ENCODE results near the gene RAB20.

Gene RAB20

DNA sequence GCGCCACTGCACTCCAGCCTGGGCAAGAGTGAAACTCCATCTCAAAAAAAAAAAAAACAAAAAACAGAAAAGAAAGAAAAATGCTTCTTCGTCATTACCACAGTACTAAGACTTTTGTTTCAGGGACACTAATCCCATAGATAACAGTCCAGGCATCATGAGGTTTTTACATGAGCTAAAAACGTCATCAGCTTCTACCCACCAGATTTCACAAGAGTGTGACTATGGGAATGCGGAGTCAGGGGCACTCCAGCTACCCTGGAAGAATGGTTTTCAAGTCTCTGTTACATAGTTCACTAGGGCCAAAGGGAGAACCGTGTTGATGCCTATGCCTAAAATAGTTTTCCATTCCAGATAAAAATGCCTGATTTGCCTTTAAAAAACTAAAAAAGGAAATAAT, 33.2 kb downstream of the RAB20 start:
- no peak for DNase-seq

DNA sequence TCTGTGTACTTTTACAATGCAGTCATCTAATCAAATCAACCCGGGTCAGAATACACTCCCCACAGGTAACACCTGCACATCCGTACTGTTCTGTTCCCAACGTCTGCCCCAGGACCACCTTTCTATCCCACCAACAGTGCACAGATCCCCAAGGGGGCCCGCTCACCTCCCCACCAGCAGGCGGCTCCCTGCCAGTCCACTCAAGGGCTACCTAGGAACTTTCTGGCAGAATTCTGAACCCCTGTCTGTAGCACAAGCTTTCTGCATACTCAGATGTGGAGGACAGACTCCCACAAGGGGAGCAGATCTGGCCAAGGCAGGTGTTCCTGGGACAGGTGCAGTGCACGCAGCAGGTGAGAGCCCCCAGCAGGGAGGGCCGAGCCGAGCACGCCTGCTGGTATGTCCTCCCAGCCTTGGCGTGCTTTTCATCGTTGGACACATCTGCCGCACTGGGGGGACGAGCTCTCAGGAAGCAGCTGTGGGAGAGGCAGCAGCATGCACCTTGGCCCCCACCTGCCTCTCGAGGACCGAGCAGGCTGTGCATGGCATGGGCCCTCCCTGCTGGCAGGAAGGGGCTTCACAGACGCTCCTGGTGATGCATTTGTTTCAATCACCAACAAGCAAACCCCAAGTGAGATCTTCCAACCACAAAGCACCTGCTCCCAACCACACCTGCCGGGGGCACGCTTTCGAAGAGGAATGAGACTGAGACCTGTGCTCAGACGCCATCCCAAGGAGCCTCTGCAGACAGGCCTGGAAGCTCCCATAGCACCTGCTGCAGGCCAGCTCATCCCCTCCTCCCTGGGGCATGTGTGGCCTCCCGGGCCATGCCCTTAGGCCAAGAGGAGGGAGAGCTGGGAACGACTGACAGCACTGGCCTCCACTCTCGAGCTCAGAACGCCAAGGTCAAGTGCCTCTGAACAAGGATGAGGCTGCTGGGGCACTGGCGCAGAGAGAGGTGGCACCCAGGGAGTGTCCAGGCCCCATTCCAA, 35.9 kb downstream of the RAB20 start:
- DNase-seq = no peak

DNA sequence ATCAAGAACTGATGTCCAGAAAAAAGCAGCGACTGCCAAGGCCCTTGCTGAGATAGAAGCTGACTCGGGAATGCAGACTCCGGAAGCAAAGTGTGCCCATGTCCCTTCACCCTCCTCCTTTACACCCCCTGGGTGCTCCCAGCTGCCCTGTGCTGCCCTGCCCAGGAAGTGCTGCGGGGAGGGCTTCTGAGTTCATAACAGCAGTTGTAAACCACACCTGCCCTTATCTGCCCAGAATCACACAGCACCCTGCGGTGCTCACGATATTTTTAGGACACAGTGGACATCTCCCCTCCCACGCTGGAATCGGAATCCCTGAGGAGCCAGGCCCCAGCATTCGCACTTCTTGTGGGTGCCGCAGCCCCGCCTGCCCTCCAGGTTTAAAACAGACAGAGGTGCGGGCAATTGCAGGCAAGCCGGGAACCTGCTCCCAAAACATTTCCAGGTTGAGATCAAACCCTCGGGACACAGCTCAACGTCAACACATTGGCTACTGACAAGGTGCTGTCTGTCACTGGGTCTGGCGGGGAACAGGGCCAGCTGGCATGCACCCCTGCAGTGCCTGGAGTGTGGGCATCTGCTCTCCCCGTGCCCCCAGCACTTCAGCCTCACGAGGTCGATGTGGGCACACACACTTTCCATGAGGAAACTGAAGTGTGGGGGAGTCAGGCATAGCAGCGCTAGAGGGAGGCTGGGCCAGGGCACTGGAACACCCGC, 36.8 kb downstream of the RAB20 start:
- DNase-seq = no peak

DNA sequence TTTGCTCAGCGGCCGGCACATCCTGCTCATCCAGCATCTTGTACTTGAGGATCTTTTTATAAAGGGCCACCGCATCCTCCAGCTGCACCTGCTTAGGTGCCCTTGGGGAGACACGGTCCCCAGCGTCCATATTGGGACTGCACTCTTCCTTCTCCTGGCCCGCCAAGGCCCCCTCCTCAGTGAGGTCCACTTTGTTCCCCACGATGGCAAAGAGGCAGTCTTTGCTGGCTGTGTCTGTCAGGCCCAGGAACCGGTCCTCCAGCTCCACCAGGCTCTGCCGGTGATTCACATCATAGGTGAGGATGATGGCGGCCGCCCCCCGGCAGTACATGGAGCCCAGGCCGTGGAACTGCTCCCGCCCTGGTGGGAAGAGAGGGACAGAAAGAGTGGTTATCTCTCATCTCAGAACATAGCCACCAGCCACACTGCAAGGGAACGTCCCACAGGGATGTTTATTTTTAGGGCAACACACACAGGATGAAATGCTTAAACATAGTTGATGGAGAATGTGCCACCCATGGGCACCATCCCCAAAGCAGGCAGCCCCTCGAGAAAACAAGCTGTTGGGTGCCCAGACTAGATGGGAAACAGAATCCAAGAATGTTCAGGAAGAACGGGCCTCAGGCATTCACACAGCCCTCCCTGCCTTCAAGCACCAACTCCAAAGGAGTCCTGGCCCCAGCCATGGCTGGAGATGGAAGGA, 37.5 kb downstream of the RAB20 start:
- no peak for DNase-seq

DNA sequence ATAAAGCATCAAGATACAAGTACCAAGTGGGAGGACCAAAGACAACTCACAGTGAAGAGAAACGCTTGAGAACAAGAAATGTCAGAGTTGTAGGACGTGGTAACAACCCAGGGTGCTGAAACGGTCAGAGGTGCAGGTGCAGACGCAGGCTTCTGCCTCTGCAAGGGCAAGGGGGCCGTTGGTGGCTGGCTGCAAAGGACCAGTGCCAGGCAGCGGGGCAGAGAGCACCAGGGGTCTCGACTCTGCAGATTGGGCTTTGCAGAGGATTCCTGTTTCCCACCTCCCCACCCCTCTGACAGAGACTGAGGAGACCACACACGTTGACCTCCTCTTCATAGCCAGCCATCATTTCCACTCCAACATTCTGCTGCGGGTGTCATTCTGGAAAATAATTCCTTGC, 38.3 kb downstream of the RAB20 start:
- no peak for DNase-seq

DNA sequence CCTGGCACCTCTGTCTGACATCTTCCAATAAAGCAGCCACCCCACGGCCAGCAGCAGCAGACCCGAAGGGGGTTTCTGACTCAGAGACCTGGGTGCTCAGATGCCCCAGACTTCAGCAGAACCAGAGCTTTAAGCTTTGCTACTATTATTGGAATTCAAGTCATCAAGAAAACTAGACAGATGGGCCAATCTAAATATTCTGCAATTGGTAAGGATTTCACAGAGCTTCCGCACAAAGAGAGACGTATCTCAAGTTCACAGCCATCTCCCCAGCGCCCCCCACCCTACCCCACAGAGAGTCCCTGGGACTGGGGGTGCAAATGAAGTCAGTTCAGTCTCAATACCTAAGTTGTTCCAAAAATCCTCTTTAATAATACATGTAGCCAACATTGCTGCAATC, 38.8 kb downstream of the RAB20 start:
- DNase-seq = no peak

DNA sequence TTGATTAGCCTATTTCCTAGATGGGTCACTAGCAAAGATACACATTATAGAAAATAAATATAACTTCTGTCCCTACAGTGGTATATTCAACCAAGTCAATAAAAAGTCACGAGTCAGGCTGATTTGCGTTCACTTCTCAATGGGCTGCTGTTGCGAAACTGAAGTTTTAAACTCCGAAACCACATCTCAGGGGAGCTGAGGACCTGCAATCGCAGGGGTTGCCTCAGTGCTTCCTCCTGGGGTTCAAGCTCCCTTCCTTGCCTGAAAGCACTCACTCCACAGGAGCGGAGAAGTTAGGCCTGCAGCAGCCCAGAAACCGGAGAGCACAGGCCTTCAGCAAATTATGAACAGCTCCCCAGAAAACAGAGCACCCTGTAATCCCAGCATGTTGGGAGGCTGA, 39.6 kb downstream of the RAB20 start:
- no peak for DNase-seq

DNA sequence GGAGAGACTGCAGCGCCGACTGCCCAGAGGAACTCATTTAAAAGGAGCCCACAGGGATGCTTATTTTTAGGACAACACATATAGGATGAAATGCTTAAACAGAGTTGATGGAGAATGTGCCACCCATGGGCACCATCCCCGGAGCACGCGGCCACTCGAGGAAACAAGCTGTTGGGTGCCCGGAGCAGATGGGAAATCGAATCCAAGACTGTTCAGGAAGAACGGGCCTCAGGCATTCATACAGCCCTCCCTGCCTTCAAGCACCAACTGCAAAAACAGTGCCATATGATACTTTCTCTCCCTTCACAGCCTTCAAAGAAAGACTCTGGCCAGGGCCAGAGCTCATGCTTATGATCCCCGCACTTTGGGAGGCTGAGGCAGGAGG, 40.2 kb downstream of the RAB20 start:
- DNase-seq = no peak

DNA sequence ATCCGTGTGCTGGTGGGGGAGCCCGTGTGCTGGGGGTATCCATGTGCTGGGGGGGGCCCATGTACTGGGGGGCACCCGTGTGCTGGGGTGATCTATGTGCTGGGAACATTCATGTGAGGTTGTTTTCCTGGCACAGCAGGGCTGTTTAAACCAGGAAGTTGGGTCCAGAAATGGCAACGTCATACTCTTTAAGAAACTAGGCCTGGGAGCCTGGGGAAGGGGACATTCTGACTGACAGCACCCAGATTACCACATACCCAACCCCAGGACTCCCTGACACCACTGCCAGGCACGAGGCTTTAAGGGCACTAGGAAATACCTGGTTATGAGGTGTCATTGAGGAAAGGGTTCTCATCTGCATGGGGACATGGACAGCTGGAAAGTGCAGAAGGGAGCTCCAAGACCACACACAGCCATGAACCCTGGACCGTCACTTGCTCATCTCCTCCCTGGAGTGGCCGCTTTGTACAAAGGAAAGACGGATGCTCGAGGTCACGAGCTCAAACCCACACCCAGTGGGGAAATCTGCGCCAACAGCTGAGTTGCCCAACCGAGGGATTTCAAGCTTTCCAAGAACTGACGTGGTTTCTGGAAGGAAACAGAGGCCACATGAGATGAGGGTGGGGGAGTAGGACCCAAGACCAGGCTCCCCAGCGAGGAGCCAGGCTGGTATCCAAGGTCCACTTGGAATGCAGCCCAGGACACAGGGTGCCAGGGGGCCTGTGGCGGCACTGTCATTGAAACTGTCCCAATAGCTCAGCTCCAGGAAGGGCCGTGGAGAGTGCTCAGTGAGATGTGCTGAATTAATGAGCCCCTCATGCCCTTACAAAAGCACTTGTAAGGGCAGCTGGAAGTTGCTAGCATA, 40.9 kb downstream of the RAB20 start:
- DNase-seq = no peak

DNA sequence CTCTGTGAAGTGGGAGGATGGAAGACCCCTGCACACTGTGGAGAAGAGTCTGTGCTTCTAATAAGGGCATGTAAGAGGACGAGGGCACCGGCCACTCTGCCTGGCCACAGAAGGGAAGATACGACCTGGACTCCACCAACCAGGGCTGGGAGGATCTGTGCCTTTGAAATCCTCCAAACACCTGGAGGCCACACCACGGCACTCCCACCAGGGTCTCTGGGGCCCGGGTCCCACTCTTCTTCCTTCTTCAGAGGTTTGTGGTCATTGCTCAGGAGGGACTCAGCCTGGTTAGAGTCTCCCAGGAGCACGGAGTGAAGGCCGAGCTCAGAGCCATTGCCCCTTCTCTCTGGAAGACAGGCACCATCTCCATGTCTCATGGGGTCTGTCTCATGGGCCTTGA, 42.0 kb downstream of the RAB20 start:
- DNase-seq = no peak

DNA sequence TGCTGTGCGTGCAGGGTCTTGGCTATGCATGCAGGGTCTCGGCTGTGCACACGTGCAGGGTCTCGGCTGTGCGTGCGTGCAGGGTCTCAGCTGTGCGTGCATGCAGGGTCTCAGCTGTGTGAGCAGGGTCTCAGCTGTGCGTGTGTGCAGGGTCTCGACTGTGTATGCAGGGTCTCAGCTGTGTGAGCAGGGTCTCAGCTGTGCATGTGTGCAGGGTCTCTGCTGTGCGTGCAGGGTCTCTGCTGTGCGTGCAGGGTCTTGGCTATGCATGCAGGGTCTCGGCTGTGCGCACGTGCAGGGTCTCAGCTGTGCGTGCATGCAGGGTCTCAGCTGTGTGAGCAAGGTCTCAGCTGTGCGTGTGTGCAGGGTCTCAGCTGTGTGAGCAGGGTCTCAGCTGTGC, 42.5 kb downstream of the RAB20 start:
- no peak for DNase-seq

DNA sequence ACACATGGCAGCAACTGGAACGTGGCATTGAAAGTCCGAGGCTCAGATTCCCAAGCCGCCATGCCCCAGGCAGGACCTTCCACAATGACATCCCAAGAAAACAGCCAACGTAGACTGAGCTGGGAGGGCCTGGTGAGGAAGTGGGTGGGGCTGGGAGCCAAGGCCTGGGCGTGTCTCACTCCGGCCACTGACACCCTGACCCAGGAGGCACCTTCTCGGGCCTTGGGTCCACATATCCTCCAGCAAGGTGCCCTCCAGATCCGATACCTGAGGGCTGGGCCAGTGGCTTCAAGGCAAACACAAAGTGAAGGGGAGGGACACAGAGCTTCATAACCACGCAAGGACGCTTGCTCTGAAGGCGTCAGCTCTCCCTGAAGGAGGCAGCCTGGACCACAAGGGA, 43.0 kb downstream of the RAB20 start:
- no peak for DNase-seq

DNA sequence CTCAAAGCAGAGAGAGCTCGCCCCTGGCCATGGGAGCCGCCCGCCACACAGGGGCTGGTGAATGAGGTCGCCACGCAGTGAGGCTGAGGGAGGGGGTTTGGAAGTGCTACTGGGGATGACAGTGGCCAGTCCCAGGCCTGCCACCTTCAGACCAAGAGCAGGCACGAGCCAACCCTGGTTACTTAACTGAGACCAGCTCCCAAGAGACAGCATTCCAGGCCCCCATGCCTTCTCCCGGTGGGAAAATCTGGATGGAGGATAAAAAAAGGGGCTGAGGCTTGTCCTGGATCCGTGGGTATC, 43.3 kb downstream of the RAB20 start:
- no peak for DNase-seq

DNA sequence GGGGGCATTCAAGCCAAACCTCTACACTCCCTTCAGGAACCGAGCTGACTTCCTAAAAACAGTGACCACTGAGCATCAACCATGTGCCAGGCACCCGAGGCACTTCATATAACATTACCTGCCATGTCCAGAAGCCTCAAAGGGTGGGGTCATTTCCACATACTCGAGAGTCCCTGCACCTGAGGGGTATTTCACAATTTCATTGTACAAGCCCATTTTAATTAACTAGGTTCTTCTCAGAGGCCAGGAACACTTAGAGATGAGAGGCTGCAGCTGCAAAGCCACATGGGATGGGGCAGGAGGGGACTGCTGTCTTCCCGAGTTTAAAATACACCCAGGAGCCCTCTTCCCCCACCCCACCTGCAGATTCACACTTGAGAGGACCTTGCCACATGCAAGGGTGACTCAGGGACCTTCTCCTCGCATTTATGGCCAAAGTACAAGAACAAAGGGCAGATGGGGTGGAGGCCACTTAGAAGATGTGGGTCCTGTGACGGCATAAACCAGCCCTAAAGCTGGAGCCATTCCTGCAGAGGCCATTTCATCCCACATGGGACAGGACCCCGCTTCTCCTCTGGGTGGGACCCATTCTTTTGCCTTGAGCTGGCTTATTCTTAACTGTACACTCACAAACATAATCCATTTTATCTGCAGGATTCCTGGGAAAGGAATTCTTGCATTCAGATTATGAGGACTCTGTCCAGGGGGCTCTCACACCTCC, 43.9 kb downstream of the RAB20 start:
- no peak for DNase-seq

DNA sequence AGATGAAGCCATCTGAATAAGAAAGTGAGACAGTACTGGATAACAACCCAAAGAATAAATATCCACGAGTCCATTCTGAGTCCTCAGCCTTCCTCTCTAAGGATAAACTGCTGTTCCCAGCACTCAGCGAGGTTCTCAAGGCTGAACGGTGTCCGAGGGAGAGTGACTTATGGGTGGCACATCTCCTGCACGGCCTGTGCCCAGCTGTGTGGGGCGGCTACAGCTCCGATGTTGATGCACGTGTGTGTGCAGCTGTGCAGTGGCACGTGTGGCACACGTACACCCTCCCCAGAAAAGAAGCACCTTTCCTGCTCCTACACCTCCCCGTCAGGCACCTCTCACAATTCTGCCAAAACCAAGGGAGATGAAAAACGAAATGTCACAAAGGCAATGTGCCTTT, 45.0 kb downstream of the RAB20 start:
- DNase-seq = no peak

DNA sequence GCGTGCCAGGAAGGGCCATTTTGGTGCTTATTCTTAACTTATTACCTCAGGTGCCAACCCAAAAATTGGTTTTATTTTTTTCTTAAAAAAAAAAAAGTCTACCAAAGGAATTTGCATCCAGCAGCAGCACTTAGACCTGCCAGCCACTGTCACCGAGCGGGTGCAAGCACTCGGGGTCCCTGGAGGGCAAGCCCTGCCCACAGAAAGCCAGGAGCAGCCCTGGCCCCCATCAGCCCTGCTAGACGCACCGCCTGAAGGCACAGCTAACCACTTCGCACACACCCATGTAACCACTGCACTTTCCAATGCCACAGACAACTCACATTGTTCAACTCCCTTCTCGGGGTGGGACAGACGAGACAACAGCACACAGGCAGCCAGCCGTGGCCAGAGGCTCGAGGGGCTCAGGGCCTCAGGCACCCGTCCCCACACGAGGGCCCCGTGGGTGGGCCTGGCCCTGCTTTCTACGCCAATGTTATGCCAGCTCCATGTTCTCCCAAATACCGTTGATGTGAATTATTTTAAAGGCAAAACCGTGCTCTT, 49.3 kb downstream of the RAB20 start:
- DNase-seq = no peak

DNA sequence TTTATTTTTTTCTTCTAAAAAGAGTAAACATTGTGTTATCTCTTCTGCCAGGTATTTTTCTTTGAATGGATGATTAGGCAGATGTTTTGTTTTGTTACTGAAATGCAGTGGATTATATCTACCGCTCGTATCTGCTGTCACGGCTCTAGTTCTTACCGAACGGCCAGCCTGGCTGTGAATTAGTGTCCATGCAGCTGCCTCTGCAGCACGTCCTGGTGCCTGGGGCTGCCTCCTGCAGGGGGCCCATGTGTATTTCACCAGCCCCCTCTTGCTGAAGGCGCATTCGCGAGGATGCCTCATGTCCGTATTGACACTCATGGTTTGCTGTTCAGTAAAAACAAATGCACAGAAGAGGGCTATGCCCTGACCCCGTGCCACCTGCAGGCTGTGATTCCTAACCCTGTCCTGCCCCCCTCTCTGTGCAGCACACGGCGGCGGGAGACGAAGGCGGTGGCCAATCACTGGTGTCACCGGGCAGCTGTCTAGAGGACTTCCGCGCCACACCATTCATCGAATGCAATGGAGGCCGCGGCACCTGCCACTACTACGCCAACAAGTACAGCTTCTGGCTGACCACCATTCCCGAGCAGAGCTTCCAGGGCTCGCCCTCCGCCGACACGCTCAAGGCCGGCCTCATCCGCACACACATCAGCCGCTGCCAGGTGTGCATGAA, 49.9 kb downstream of the RAB20 start:
- no peak for DNase-seq

DNA sequence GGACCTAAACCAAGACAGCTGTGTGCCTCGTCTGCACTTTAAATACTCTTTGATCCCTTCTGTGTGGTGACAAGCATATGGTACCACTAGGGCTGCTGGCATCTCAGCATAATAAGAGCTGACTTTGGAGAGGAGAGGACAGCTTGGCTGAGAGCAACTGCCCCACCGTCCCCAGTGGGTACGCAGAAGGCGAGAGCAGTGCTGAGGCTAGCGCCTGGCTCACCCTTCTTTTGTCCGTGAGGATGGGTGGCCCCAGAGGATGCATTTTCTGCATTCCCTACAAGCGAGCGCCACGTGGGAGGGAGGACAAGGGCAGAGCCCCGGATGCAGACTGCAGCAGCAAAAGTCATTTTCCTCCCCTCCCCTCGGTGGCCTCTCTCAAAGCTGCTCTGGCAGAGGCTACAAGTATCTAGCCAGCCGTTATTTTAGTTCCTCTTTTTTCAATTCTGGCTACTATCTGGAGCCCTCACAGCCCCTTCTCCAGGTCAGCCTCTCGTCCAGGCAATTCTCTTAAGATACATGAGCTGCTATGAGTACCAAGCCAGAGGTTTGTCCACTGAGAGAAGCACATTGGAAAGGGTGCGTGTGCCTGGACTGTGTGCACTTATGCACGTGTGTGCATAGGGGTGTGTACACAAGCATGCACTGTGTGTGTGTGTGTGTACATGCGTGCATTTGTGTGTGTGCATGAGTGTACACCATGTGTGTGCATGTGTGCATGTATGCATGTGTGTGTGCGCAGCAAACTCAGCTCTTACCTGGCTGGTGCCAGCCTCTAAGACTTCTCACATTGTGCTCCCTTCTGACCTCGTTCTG, 51.3 kb downstream of the RAB20 start:
- DNase-seq = no peak

DNA sequence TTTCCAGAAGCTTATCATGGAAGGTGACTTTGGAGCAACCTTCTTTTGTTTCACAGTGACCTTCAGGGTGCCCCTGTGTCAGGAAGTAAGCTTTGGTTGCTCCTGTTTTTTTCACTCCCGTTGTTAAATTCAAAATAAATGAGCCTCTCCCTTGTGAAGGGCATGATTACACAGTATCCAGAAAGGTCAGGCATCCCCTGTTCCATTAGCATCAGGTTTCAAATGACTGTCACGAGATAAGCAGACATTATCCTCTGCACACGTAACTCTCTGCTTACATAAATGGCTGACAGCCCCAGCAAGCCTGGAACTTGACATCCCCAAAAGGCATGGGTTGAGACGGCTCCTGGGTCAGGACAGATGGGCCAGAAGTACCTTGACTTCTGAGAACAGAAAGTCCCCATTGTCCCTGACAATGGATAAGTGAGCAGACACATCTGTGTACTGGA, 52.0 kb downstream of the RAB20 start:
- no peak for DNase-seq

DNA sequence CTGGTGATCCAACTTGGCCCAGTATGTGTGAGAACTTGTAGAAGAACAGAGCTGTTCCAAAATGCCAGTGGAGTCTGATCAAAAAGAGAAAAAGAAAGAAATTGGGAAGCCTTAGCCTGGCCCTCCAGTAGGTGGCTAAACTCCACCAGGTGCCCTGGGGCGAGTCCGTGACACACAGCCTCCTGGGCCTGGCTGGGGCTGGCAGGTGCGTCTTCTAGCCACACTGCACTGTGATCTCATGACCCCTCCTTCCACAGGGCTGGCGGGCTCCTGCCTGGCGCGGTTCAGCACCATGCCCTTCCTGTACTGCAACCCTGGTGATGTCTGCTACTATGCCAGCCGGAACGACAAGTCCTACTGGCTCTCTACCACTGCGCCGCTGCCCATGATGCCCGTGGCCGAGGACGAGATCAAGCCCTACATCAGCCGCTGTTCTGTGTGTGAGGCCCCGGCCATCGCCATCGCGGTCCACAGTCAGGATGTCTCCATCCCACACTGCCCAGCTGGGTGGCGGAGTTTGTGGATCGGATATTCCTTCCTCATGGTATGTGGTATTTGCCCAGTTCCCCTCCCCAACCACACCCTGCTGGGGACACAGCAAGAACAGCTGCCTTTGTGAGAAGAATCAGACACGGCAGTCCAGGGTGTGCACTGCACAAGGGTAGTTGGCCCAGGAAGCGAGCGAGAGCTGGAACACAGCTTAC, 53.7 kb downstream of the RAB20 start:
- no peak for DNase-seq
